ENCODE data around the gene RSPH4A.

The RSPH4A gene

GRCh38 chr6:116676021-116676420 lies 59.7 kb downstream of the RSPH4A start:
- DNase-seq (ENCODE audit: low spot score): no peak
- TF ChIP-seq CTCF (IDR thresholded peaks at IDR 0.05; ENCODE audit: extremely low read depth, missing control alignments): no peak

- peak; percentile 90 for DNase-seq (ENCODE audit: low spot score)
- no peak for TF ChIP-seq CTCF (IDR thresholded peaks at IDR 0.05; ENCODE audit: extremely low read depth, missing control alignments)
Measured at GRCh38 chr6:116680880-116681672, 64.8 kb downstream of the RSPH4A start, which contains the start of gene KPNA5. Gene KPNA5 (plus strand): TSS chr6:116681211. CDS start chr6:116681335, 124 bp downstream.

- peak; percentile 32 for DNase-seq (ENCODE audit: low spot score)
- no peak for TF ChIP-seq CTCF (IDR thresholded peaks at IDR 0.05; ENCODE audit: extremely low read depth, missing control alignments)
Measured at GRCh38 chr6:116682334-116682712, 66.0 kb downstream of the RSPH4A start.

All from GM20000 (cell line).